ENCODE results near the gene PIGS.
A peak's percentile ranks its signal among the peaks of the same experiment; 100 is the strongest.

PIGS gene

DNA sequence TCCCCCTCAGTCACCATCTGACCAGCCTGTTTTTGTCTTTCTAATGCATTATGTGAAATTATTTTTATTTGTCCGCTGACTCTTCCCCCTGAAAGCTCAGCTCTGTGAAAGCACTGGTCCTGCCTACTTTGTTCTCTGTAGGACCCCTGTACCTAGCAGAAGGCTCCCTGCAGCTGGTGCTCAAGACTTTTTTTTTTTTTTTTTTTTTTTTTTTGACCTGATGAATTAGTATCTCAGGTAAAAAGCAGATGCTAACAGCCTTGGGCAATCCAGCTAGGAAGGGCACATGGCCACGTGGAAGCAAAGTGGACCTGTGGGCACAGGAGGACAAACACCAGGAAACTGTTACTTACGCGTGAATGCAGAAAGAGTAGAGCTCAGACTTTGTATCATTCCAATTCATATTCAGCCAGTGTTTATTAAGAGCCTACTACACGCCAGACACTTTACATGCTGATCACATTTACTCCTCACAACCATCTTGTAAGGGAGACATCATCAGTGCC lies 18.3 kb downstream of the PIGS start:
- Histone ChIP-seq H2BK120ac (ENCODE audit: low read depth, low read length) (no peak overlapping the region), H3K36me3 (ENCODE audit: control insufficient read depth, insufficient read depth, low read length) (peaks cover 3% of the 10 kb centered on the region), H4K8ac (ENCODE audit: low read depth, low read length) (no peak overlapping the region), H3K23ac (ENCODE audit: low read length) (no peak overlapping the region), H3K27ac (ENCODE audit: low read depth, low read length) (no peak overlapping the region), H3K79me2 (ENCODE audit: control insufficient read depth, insufficient read depth, low read length) (no peaks in the 10 kb centered on the region), H3K18ac (ENCODE audit: low read length) (no peak overlapping the region), H3K4ac (ENCODE audit: low read depth, low read length) (no peak overlapping the region), H3K79me1 (ENCODE audit: low read length) (peaks cover 6% of the 10 kb centered on the region), H3K27me3 (ENCODE audit: insufficient read depth, low read length, poor library complexity) (no peaks in the 10 kb centered on the region), H2BK15ac (replicated peaks; ENCODE audit: low read depth) (no peak overlapping the region), H2BK5ac (ENCODE audit: low read length) (no peak overlapping the region), H3K4me1 (ENCODE audit: control insufficient read depth, low read depth, low read length) (peaks cover 6% of the 10 kb centered on the region), H3K4me2 (ENCODE audit: low read length) (peak overlapping the region; percentile 81), H3K9ac (ENCODE audit: low read length) (peak overlapping the region; percentile 67), H4K5ac (ENCODE audit: low read length) (no peak overlapping the region), H2AK5ac (ENCODE audit: low read length) (no peak overlapping the region), H3K56ac (ENCODE audit: low read length) (peak overlapping the region; percentile 71), H3K4me3 (ENCODE audit: low read length) (no peak overlapping the region)
- DNase-seq = no peak
- WGBS (ENCODE audit: extremely low coverage, insufficient coverage, low lambda C conversion rate) = no CpG with 5 or more reads among the region's 5 CpGs

DNA sequence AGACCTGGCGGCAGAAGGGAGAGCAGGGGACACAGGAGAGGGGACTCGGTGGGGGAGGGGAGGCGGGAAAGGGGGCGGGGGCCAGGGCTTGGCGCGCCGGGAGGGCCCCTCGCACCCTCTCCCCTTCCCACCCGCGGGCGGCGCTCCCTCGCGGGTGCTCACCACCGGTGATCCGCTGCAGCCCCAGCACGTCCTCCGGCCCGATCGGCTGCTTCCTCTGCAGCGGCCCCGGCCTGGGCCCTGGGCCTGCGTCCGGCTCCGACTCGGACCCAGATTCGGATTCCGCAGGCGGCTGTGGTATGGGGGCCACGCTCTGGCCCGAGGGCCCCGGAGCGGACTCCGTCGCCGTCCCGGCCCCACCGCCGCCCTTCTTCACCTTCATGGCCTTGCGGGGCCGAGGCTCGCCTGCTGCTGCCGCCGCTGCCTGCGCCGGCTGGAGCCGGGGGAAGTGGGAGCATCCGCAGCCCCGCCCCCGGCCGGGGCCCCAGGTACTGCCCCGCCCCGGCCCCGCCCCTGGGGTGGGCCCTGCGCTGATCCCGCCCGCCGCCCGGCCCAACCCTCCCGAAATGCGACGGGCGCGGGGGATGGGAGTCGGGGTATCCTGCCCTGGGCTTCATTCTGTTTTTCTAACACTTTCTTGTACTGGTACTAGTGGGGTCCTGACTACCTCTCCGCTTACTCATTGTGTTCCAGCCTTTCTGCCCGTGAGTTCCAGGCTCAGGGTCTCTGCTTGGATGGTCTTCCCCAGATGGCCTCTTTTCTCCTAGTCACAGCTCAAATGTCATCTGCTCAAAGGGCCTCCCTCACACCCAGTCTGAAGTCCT lies 18.9 kb downstream of the PIGS start, which contains the start of gene UNC119:
UNC119 (minus strand) TSS at position 449 of the 824 bp plus-strand sequence; CDS start at position 382, 67 bp downstream.
- WGBS (ENCODE audit: extremely low coverage, insufficient coverage, low lambda C conversion rate) = no CpG with 5 or more reads among the region's 67 CpGs
- H2BK120ac ChIP-seq (ENCODE audit: low read depth, low read length) = no peak within 1 kb of the TSS
- H4K8ac ChIP-seq (ENCODE audit: low read depth, low read length) = no peak within 1 kb of the TSS
- H3K56ac ChIP-seq (ENCODE audit: low read length) = peak within 1 kb of the TSS; percentile 91
- no peaks in the 10 kb centered on the region for H3K27me3 ChIP-seq (ENCODE audit: insufficient read depth, low read length, poor library complexity)
- no peak within 1 kb of the TSS for H3K27ac ChIP-seq (ENCODE audit: low read depth, low read length)
- no peak within 1 kb of the TSS for H2AK5ac ChIP-seq (ENCODE audit: low read length)
- DNase-seq = peak; percentile 86
- peaks cover 6% of the 10 kb centered on the region for H3K79me1 ChIP-seq (ENCODE audit: low read length)
- peak within 1 kb of the TSS; percentile 85 for H3K9ac ChIP-seq (ENCODE audit: low read length)
- H3K36me3 ChIP-seq (ENCODE audit: control insufficient read depth, insufficient read depth, low read length) = peaks cover 3% of the 10 kb centered on the region
- no peaks in the 10 kb centered on the region for H3K79me2 ChIP-seq (ENCODE audit: control insufficient read depth, insufficient read depth, low read length)
- H4K5ac ChIP-seq (ENCODE audit: low read length) = no peak within 1 kb of the TSS
- H3K23ac ChIP-seq (ENCODE audit: low read length) = no peak within 1 kb of the TSS
- no peak within 1 kb of the TSS for H2BK15ac ChIP-seq (replicated peaks; ENCODE audit: low read depth)
- H3K4me3 ChIP-seq (ENCODE audit: low read length) = peak within 1 kb of the TSS; percentile 61
- H3K4ac ChIP-seq (ENCODE audit: low read depth, low read length) = no peak within 1 kb of the TSS
- H2BK5ac ChIP-seq (ENCODE audit: low read length) = no peak within 1 kb of the TSS
- H3K4me1 ChIP-seq (ENCODE audit: control insufficient read depth, low read depth, low read length) = peaks cover 6% of the 10 kb centered on the region
- H3K4me2 ChIP-seq (ENCODE audit: low read length) = peak within 1 kb of the TSS; percentile 81
- peak within 1 kb of the TSS; percentile 61 for H3K18ac ChIP-seq (ENCODE audit: low read length)

DNA sequence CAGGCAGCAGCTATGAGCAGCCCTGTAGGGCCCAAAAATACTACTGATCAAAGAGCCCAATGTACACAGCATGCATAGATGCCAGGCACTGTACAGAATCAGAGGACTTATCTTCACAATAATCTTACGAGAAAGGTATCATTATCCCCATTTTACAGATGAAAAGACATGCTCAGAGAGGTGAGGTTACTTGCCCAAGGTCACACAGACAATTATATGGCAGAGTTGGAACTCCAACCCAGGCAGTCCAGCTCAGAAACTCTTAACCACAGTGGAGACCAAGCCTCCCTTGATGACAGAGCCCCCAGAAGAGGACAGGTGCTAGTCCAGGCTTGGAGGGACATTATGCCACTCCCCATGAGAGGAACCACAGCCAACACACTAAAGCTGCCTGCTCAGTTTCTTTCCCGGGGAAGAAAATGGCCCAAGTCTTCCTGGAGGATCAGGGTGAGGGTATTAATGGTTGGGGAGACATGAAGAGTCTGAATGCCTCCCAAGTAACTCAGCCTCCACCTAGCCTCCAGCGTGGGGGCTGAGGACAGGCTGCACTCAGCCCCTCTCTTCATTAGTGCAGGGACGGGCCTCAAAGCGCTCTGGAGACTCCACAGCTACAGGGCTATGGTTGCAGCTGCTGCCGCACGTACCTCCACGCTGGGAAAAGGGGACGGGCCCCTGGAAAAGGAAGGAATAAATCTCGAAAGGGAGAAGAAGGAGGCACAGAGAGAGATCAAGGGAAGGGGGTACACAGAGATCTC lies 19.7 kb downstream of the PIGS start:
- no CpG with 5 or more reads among the region's 10 CpGs for WGBS (ENCODE audit: extremely low coverage, insufficient coverage, low lambda C conversion rate)
- Histone ChIP-seq H3K18ac (ENCODE audit: low read length) (peak overlapping the region; percentile 61), H2BK120ac (ENCODE audit: low read depth, low read length) (no peak overlapping the region), H4K5ac (ENCODE audit: low read length) (no peak overlapping the region), H3K4me2 (ENCODE audit: low read length) (peak overlapping the region; percentile 53), H3K36me3 (ENCODE audit: control insufficient read depth, insufficient read depth, low read length) (peaks cover 3% of the 10 kb centered on the region), H3K79me1 (ENCODE audit: low read length) (peaks cover 6% of the 10 kb centered on the region), H3K9ac (ENCODE audit: low read length) (peak overlapping the region; percentile 85), H3K56ac (ENCODE audit: low read length) (peak overlapping the region; percentile 91), H4K8ac (ENCODE audit: low read depth, low read length) (no peak overlapping the region), H2AK5ac (ENCODE audit: low read length) (no peak overlapping the region), H3K4ac (ENCODE audit: low read depth, low read length) (no peak overlapping the region), H2BK15ac (replicated peaks; ENCODE audit: low read depth) (no peak overlapping the region), H3K4me3 (ENCODE audit: low read length) (peak overlapping the region; percentile 61), H3K27ac (ENCODE audit: low read depth, low read length) (no peak overlapping the region), H3K27me3 (ENCODE audit: insufficient read depth, low read length, poor library complexity) (no peaks in the 10 kb centered on the region), H2BK5ac (ENCODE audit: low read length) (no peak overlapping the region), H3K4me1 (ENCODE audit: control insufficient read depth, low read depth, low read length) (peaks cover 6% of the 10 kb centered on the region), H3K79me2 (ENCODE audit: control insufficient read depth, insufficient read depth, low read length) (no peaks in the 10 kb centered on the region), H3K23ac (ENCODE audit: low read length) (no peak overlapping the region)
- no peak for DNase-seq

DNA sequence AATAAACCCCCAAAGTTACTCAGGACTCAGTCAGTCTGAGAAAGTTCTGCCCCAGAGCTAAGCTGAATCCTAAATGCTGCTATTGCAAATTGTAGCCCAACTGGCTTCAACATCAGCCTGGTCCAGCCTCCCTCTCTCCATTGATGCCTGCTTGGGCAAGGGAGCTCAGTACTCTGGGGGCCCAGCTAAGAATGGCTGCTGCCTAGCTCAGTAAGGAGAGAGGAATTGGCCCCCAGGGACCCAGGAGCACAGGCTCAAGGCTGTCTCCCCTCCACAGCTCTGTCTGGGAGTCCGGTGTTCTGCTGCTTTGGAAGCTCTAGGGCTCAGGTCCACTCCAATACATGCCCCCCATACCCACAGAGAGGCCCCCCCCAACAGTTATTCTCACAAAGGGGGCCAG lies 20.5 kb downstream of the PIGS start:
- peaks cover 6% of the 10 kb centered on the region for H3K79me1 ChIP-seq (ENCODE audit: low read length)
- H2AK5ac ChIP-seq (ENCODE audit: low read length) = no peak overlapping the region
- no peak overlapping the region for H2BK5ac ChIP-seq (ENCODE audit: low read length)

DNA sequence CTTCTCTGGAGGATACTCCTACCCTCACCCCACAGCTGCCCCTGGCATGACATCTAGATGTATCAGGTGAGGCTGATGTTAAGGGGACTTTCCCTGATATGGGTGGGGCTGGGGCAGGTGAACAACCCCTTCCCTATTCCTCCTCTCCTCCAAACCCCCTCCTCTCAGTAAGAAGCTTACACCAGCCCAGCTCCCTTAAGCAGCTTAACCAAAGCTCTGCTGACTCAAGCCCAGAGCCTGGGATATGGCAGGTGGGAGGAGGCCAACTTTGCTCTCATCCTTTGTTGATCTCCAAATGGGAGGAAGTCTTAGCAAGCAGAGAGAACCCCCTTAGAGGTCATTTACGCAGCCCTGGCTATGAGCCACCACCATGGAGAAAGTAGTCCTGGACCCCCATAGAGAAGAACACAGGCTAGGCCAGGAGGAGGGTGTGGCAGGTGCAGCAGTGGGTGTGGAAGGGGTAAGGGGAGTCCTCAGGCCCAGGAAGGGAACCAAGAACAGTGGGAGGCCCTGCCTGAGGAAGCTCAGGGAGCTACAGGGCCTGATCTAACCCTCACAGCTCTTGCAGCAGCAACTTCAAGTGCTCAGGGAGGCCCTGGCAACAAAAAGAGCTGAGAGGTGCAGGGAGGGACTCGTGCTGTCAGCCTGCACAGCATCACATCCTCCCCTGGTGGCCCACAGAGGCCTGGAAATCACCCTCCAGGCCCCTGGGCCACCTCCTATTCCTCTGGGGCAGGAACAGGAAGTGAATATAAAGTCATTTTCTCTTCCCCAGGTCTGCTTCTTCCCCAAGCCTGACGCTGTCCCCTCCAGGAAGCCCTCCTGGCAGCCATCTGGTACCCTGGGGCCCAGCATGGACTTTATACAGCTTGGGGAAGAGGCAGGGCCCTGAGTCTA lies 21.8 kb downstream of the PIGS start:
- Histone ChIP-seq H3K18ac (ENCODE audit: low read length) (no peak overlapping the region), H3K4me2 (ENCODE audit: low read length) (no peak overlapping the region), H3K4ac (ENCODE audit: low read depth, low read length) (no peak overlapping the region), H3K9ac (ENCODE audit: low read length) (no peak overlapping the region), H3K79me2 (ENCODE audit: control insufficient read depth, insufficient read depth, low read length) (no peaks in the 10 kb centered on the region), H3K36me3 (ENCODE audit: control insufficient read depth, insufficient read depth, low read length) (peaks cover 2% of the 10 kb centered on the region), H2AK5ac (ENCODE audit: low read length) (no peak overlapping the region), H3K23ac (ENCODE audit: low read length) (no peak overlapping the region), H2BK5ac (ENCODE audit: low read length) (no peak overlapping the region), H2BK120ac (ENCODE audit: low read depth, low read length) (no peak overlapping the region), H3K27ac (ENCODE audit: low read depth, low read length) (no peak overlapping the region), H3K27me3 (ENCODE audit: insufficient read depth, low read length, poor library complexity) (no peaks in the 10 kb centered on the region), H2BK15ac (replicated peaks; ENCODE audit: low read depth) (no peak overlapping the region), H3K56ac (ENCODE audit: low read length) (no peak overlapping the region), H3K4me3 (ENCODE audit: low read length) (no peak overlapping the region), H4K8ac (ENCODE audit: low read depth, low read length) (no peak overlapping the region), H3K79me1 (ENCODE audit: low read length) (peaks cover 6% of the 10 kb centered on the region), H3K4me1 (ENCODE audit: control insufficient read depth, low read depth, low read length) (peaks cover 6% of the 10 kb centered on the region), H4K5ac (ENCODE audit: low read length) (no peak overlapping the region)
- DNase-seq = no peak
- no CpG with 5 or more reads among the region's 3 CpGs for WGBS (ENCODE audit: extremely low coverage, insufficient coverage, low lambda C conversion rate)

More for the DNA sequence above, 20.5 kb downstream of the PIGS start:
- Histone ChIP-seq H2BK120ac (ENCODE audit: low read depth, low read length) (no peak overlapping the region), H4K8ac (ENCODE audit: low read depth, low read length) (no peak overlapping the region), H3K27ac (ENCODE audit: low read depth, low read length) (no peak overlapping the region), H3K4me3 (ENCODE audit: low read length) (no peak overlapping the region), H3K23ac (ENCODE audit: low read length) (no peak overlapping the region), H3K4ac (ENCODE audit: low read depth, low read length) (no peak overlapping the region), H3K4me2 (ENCODE audit: low read length) (no peak overlapping the region), H3K27me3 (ENCODE audit: insufficient read depth, low read length, poor library complexity) (no peaks in the 10 kb centered on the region), H3K56ac (ENCODE audit: low read length) (no peak overlapping the region), H3K36me3 (ENCODE audit: control insufficient read depth, insufficient read depth, low read length) (peaks cover 2% of the 10 kb centered on the region), H3K18ac (ENCODE audit: low read length) (no peak overlapping the region), H3K79me2 (ENCODE audit: control insufficient read depth, insufficient read depth, low read length) (no peaks in the 10 kb centered on the region), H3K9ac (ENCODE audit: low read length) (no peak overlapping the region), H2BK15ac (replicated peaks; ENCODE audit: low read depth) (no peak overlapping the region), H4K5ac (ENCODE audit: low read length) (no peak overlapping the region), H3K4me1 (ENCODE audit: control insufficient read depth, low read depth, low read length) (peaks cover 6% of the 10 kb centered on the region)
- WGBS (ENCODE audit: extremely low coverage, insufficient coverage, low lambda C conversion rate) = no CpG with 5 or more reads among the region's 1 CpG
- DNase-seq = no peak

Measured in mesendoderm (in vitro differentiated cells).